OCI-LY3 (cell line): Measurements from ENCODE around the gene COX5B.

Experiments
- EZH2phosphoT487 ChIP-seq: fragments of 200-600 bp; shearing (Covaris generic); IDR thresholded peaks from 2 replicates; pipeline ENCODE4 v1.6.1; 2018; ENCODE audit warnings: antibody characterized with exemption, mixed run types, low read depth
- TF ChIP-seq, protein P1 (sequence below): fragments of 200-600, 300-600 bp; sonication (generic); IDR thresholded peaks from 2 replicates; pipeline ENCODE4 v1.5.1; 2014; ENCODE audit warnings: antibody characterized with exemption, low read length, low read depth

DNA sequence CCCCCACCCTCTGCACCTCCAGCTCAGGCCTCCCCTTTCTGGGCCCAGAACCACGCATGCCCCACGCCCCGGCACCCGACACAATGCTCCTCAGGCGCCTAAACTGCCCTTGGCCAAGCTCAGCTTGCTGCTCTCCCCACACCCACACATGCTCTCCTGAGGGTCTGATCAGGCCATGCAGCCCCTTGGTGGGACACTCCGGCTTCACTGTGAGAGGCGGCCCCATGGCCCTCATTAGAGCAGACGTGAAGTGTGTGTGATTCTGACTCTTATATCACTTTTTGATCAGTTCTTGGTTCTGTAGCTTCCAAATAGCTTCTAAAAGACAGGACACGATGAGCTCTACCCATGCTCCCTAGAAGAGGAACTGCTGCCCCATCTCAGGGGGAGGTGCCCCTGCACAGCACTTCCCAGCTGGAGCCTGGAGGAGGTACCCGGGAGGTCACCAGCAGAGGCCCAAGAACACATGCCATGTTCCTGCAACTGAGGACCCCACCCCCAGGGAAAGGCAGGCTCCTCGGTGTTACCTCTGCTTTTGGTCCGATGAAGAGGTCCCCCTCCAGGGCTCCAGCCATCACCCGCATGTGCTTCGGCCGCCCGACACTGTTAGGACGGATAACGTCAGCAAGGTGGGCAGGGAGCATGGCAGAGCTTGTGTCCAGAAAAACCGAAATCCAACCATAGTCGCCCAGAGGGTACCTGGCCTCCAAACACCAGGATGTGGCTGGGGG is 14.3 kb downstream of the COX5B start:
- TF ChIP-seq, protein P1, sequence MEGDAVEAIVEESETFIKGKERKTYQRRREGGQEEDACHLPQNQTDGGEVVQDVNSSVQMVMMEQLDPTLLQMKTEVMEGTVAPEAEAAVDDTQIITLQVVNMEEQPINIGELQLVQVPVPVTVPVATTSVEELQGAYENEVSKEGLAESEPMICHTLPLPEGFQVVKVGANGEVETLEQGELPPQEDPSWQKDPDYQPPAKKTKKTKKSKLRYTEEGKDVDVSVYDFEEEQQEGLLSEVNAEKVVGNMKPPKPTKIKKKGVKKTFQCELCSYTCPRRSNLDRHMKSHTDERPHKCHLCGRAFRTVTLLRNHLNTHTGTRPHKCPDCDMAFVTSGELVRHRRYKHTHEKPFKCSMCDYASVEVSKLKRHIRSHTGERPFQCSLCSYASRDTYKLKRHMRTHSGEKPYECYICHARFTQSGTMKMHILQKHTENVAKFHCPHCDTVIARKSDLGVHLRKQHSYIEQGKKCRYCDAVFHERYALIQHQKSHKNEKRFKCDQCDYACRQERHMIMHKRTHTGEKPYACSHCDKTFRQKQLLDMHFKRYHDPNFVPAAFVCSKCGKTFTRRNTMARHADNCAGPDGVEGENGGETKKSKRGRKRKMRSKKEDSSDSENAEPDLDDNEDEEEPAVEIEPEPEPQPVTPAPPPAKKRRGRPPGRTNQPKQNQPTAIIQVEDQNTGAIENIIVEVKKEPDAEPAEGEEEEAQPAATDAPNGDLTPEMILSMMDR: no peak
- no peak for TF ChIP-seq EZH2phosphoT487
